C4-2B (cell line): ENCODE measurements around the gene E2F6.
"Not testable (repeated sequence)": the region's sequence is repeated elsewhere in the genome, so short reads cannot be mapped to it uniquely, and the experiment has no call there.

Experiments
- H3K27ac ChIP-seq: fragments of 450-650 bp; 2 replicates; pipeline ENCODE4 v1.5.1; 2017
- ZFX ChIP-seq: fragments of 450-650 bp; IDR thresholded peaks from 2 replicates; pipeline ENCODE4 v1.6.1; 2017
- TF ChIP-seq, protein P1 (sequence below): fragments of 450-650 bp; conservative IDR thresholded peaks from 2 replicates; pipeline ENCODE4 v1.5.1; 2017; ENCODE audit warnings: mild to moderate bottlenecking

Gene E2F6

DNA sequence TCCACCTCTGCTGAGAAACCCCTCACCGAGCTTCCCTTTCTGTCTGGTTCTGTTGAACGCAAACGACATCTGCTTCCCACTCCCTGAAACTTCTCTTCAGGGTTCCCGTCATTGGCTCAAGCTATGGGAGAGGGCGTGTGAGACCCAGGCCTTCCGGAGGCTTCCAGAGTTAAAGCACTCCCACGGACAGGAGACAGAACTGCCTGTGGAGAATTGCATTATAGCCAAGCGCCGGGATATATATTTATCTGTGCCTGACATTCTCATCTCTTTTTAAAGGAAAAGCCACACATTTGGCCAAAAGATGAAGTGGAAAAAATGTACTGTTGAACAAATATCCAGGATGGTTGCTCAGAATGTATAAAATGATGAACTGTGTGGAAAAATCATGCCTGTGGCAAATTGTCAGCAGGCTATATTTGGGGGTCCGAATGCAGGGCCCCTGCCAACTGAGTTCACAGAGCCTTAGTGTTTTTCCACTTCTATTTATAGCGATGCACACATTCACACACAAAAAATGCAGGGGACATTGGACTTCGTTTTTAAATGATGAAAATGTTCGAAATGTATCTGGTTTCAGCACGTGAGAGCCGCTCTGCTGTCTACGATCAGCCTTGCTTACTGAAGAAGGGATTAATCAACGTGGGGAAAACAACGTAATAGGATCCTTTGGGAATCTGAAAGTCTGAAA is 59.5 kb downstream of the E2F6 start:
- no peak overlapping the region for H3K27ac ChIP-seq
- TF ChIP-seq ZFX: no peak
- TF ChIP-seq, protein P1, sequence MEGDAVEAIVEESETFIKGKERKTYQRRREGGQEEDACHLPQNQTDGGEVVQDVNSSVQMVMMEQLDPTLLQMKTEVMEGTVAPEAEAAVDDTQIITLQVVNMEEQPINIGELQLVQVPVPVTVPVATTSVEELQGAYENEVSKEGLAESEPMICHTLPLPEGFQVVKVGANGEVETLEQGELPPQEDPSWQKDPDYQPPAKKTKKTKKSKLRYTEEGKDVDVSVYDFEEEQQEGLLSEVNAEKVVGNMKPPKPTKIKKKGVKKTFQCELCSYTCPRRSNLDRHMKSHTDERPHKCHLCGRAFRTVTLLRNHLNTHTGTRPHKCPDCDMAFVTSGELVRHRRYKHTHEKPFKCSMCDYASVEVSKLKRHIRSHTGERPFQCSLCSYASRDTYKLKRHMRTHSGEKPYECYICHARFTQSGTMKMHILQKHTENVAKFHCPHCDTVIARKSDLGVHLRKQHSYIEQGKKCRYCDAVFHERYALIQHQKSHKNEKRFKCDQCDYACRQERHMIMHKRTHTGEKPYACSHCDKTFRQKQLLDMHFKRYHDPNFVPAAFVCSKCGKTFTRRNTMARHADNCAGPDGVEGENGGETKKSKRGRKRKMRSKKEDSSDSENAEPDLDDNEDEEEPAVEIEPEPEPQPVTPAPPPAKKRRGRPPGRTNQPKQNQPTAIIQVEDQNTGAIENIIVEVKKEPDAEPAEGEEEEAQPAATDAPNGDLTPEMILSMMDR: no peak

- no peak overlapping the region for H3K27ac ChIP-seq
- TF ChIP-seq, protein P1: no peak
- TF ChIP-seq ZFX: no peak
Measured at GRCh38 chr2:11405599-11406266, 60.2 kb downstream of the E2F6 start.

- H3K27ac ChIP-seq: not testable (repeated sequence)
Measured at GRCh38 chr2:11405074-11405406, 60.9 kb downstream of the E2F6 start.

GRCh38 chr2:11404376-11405073 is 61.4 kb downstream of the E2F6 start:
- no peak overlapping the region for H3K27ac ChIP-seq
- TF ChIP-seq, protein P1: no peak
- no peak for TF ChIP-seq ZFX

GRCh38 chr2:11402436-11402835 is 63.5 kb downstream of the E2F6 start:
- TF ChIP-seq, protein P1: no peak
- TF ChIP-seq ZFX: no peak

GRCh38 chr2:11399438-11399762 is 66.6 kb downstream of the E2F6 start:
- no peak overlapping the region for H3K27ac ChIP-seq
- TF ChIP-seq, protein P1: no peak
- no peak for TF ChIP-seq ZFX

More at GRCh38 chr2:11402436-11402835, 63.5 kb downstream of the E2F6 start:
- H3K27ac ChIP-seq: no peak overlapping the region

DNA sequence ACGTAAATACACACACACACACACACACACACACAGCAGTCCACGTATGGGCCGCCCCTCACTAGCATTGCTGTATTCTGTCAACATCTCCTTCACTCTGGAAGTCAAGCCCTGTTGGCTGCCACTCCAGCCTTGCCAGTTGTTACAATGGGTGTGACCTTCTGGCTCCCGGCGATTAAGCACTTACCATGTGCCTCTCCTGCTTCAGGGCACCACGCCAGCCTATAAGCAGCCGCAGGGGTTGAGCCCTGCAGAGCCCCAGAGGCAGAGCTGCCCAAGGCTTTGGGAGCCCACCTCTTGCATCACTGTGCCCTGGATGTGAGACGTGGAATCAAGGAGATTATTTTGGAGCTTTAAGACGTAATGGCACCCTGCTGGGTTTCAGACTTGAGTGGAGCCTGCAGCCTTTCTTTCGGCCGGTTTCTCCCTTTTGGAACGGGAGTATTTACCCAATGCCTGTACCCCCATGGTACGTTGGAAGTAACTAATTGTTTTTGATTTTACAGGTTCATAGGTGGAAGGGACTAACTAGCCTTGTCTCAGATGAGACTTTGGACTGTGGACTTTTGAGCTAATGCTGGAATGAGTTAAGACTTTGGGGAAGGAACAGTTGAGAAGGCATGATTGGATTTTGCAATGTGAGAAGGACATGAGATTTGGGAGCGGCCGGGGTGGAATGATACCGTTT is 67.1 kb downstream of the E2F6 start:
- no peak overlapping the region for H3K27ac ChIP-seq
- TF ChIP-seq, protein P1: no peak
- no peak for TF ChIP-seq ZFX
